CD1c-positive myeloid dendritic cell (primary cell): ENCODE measurements around the gene CORO7.
A peak's percentile ranks its signal among the peaks of the same experiment; 100 is the strongest.
"Not testable (repeated sequence)": the region's sequence is repeated elsewhere in the genome, so short reads cannot be mapped to it uniquely, and the experiment has no call there.

Source experiments
- DNase-seq: peaks from one replicate; pipeline ENCODE4 v3.0.0-alpha.2; 2016; ENCODE audit errors: extremely low spot score

CORO7 gene

DNA sequence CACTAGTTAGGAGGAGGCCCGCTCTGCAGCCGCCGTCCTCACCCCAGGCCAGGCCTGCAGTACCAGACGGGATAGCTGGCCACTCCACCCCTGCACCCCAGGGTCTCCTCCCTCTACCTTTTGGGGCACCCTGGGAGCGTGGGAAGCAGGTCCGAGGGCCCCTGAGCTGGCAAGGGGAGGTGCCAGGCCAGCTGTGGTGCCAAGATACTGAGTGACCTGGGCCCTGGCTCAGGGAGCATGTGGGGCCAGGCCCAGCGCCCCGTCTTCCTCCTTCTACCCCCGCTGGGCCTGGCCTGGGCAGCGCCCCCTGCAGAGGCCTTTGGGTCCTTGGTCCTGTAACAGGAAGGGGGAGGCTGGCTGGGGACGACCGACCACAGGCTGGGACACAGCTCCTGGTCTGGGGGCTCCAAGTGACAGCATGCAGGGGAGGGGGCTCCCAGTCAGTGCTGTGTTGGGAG lies 78.2 kb downstream of the CORO7 start:
- no peak for DNase-seq

DNA sequence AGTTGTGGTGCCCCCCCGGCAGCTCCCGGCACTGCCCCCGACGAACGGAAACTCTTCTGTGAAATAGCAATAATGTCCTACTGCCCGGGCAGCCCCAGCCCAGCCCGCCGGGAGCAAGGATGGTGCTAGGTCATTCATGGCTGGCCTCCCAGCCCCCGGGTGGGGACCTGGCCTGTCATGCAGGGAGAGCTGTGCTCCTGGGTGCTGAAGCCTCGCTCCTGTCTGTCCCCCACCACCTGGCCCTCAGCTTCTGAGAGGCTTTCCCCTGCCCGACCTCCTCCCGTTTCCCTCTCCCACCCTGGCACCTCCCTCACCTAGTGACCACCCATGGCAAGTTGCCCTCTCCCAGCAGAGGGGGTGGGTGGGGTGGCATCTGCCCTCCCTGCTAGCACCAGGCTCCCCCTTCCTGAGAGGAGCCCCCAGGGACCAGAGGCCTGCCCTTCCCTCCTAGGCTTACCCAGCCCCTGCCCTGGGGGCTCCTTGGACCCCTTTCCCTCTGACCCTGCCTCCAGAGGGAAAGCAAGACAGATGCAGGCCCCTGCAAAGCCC lies 78.8 kb downstream of the CORO7 start:
- no peak for DNase-seq

DNA sequence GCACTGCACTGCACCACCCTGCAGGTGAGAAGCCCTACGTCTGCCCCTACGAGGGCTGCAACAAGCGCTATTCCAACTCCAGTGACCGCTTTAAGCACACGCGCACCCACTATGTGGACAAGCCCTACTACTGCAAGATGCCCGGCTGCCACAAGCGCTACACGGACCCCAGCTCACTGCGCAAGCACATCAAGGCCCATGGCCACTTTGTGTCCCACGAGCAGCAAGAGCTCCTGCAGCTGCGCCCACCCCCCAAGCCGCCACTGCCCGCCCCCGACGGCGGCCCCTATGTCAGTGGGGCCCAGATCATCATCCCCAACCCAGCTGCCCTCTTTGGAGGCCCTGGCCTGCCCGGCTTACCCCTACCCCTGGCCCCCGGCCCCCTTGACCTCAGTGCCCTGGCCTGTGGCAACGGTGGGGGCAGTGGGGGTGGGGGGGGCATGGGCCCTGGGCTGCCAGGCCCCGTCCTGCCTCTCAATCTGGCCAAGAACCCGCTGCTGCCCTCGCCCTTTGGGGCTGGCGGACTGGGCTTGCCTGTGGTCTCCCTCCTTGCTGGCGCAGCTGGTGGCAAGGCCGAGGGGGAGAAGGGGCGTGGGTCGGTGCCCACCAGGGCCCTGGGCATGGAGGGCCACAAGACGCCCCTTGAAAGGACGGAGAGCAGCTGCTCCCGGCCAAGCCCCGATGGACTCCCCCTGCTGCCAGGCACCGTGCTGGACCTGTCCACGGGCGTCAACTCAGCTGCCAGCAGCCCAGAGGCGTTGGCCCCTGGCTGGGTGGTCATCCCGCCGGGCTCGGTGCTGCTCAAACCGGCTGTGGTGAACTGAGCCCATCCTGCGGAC lies 79.5 kb downstream of the CORO7 start:
- no peak for DNase-seq

- DNase-seq = no peak
These were observed 81.5 kb downstream of the CORO7 start for GRCh38 chr16:4334724-4335495.

DNA sequence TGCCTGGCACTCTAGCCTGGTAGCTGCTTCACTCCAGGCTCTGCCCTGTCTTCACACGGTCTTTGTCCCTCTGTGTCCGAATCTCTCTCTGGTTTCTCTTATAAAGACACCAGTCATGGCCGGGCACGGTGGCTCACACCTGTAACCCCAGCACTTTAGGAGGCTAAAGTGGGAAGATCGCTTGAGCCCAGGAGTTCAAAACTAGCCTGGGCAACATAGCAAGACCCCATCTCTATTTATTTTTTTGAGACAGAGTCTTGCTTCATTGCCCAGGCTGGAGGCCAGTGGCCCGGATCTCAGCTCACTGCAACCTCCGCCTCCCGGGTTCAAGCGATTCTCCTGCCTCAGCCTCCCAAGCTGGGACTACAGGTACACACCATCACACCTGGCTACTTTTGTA lies 82.7 kb downstream of the CORO7 start:
- DNase-seq = not testable (repeated sequence)

GRCh38 chr16:4333308-4333638 lies 83.1 kb downstream of the CORO7 start:
- DNase-seq = no peak

DNA sequence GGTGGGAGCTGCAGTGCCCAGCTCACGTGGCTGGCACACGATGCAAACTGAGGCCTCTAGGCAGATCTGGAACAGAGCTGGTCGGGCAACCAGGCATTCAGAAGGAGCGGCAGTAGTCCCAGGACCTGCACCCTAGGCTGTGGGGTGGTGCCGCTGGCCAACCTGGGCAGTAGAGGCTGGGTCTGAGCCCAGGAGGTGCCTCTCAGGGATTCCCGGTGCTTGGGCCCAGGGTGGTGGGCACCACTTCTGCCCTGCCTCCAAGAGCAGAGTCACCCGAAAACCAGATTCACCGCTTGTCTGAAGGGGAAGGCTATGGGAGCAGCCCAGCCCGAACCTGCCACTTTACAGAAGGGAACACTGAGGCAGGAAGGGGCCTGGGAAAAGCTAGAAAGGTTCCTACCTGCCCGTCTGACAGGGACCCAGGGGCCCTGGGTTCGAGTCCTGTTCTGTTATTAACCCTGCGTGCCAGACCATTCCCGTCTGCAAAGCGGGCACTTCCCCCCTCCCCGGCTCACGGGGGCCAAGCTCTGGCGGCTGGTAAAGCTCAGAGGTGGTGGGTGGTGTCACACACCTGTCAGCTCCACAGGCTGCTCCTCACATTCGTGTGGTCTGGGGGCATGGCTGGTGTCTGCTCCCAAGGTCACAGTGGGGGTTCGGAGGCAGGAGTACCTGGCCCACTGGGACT lies 83.6 kb downstream of the CORO7 start:
- DNase-seq = no peak

GRCh38 chr16:4332083-4332482 lies 84.3 kb downstream of the CORO7 start:
- DNase-seq = no peak

DNA sequence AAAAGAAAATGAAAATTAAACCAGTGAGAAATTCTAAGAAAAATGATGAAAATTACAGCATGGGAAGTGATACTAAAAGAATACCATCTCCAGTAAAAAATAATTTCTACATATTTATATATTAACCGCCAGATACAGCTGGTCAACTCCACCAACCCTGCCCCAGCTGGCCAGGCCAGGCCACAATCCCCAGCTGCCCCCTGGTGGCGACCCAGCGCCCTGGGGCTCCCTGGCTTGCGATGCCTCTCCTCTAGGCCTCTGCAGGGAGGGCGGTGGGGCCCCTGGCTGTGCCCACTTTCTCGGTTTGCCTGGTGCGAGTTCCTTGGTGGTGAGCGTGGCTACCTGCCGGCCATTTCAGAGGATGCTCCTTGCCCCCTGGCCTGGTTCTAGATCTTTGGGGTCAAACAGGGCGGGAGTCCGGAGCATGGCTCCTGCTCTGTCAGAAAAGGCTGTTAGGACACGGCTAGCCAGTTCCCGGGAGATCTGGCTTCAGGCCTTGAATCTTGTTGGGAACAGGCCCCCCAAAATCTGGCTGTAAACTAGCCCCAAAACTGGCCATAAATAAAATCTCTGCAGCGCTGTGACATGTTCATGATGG lies 86.0 kb downstream of the CORO7 start:
- peak; percentile 83 for DNase-seq

DNA sequence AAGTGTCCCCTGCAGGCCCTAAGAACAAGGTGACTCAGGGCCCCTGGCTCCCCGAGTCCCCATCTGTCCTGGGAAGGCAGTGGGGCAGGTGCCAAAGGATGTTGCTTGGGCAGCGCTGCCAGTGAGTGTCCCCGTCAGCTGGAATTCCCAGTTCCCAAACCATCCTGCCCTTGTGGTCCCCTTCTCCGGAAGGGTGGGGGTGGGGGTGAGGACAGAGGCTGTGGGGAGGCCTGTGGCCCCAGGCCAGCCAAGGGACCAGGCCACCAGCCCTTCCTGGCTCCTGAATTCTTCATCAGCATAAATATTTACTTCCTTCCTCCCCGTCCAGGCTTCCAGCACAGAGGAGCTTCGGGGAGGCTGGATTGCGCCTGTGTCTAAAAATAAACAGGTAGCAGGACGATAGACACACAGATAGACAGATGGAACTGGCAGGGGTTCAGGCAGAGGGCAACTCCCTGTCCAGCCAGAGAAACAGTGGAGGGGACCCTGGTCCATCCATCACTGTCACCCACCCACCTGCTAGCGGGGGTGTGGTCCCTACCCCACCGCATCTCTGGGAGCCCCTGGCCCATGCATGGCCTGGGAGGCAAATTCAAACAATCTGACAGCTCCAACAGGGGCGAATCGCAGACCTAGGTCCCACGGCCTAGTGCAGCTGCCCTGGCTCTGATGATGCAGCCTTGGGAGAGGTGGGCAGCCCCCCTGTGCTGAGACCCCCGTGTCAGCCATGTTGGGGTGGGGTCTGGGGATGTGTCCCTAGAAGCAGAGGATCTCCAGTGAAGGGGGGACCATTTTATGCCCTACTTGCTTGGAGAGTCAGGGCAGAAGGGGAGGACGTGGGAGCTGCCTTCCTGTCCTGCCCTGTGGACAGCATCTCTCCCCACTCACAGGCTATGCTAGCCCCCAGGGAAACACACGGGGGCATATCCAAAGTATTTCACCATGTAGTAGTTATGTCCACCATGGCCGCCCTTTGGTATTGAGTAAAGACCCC lies 87.3 kb downstream of the CORO7 start:
- DNase-seq = no peak

- DNase-seq = peak; percentile 75
These were observed 88.2 kb downstream of the CORO7 start for GRCh38 chr16:4328046-4328781.

- peak; percentile 30 for DNase-seq
These were observed 88.9 kb downstream of the CORO7 start for GRCh38 chr16:4327386-4328045.

GRCh38 chr16:4325253-4325758 lies 91.1 kb downstream of the CORO7 start:
- DNase-seq = peak; percentile 87

- DNase-seq = no peak
These were observed 91.7 kb downstream of the CORO7 start for GRCh38 chr16:4324492-4325252.

DNA sequence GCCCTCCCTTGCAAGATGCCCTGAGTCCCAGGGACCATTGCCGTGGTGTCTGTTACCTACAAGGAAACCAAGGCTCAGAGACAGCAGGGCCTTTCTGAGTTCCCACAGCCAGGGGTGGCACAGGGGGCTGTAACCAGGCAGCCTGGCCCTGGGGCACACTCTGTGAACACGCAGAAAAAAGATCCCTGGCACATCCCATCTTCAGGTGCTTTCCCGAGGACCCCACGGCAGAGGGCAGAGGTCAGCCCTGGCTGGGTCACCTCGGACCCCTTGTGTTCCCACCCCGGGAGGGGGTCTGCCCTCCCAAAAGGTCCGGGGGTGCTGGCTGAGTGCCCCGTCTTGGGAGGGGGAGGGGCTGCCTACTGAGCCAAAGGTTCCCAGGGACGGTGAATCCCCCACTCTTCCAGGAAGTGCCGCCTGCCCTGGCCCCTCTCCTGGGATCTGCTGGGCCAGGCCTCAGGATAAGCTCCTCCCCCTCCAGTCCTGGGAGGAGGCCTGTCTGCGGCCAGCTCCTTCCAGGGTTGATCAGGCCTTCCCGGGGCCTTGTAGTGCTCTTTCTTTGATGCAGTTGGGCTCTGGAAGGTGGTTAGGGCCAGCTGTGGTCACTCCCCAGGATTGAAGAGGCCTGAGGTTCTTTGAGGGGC lies 92.4 kb downstream of the CORO7 start:
- no peak for DNase-seq

DNA sequence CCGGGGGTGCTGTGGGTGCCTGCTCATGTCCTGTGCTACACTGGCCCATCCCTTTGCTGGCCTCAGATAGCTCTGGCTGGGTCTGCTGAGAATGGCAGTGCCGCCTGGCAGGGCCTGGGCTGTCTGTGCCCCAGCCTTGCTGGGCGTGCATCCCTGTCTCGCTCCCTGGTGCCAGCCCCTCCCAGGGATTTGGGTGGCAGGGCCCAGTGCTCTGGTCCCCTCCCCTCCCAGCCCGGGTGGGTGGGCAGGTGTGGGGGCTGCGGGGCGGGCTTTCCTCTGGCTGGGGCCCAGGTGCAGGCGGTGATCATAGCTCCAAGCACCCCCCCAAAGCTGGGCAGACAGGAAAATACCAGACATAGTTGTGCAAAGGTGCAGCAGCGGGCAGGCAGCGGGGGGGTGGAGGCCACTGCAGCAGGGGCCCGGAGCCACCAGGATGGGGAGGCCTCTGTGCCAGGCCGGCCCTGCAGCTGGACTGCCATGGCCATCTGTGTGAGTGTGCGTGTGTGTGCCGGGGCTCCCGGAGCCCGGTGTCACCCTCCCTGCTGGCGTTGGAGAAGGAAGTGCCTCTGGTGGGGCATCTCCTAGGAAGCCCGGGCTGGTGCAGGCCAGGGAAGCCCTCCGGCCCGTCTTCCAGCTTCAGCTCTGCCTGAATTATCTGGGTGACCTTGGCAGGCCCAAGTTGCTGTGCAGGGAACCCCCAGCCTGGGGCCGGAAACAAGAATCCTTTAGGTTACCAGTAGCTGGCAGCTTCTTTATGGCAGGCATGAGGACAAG lies 93.1 kb downstream of the CORO7 start:
- no peak for DNase-seq
